ENCODE data around the gene LPIN1. TPM values are rescaled to one million over a fixed set of nuclear protein-coding genes. Genes with fewer than 3 reads are reported as not detected.

Gene LPIN1
- total and polyA plus RNA-seq, 2 experiments from 2014 or later, result 34.5 to 35.3 TPM

DNA sequence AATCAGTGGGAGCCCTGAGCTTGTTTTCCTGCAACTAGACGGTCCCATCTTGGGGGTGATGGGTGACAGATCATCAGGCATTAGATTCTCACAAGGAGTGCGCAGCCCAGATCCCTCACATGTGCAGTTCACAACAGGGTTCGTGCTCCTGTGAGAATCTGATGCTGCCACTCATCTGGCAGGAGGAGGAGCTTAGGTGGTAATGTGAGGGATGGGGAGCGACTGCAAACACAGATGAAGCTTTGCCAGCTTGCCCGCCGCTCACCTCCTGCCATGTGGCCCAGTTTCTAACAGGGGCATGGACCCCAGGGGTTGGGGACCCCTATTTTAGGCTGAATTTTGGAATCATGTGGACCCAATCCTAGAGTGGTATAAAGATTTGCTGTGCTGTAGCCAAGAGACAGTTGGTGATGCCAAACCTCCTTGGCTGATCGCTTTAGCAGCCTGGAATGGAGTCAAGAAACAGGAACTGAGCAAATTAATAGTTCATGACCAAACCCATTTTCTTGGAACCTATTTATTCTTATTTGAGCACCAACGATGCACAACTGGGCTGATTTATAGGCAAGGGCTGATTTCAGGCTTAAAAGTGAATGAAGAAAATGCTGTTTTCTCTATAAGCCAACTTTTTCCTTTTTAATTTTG is 25.7 kb downstream of the LPIN1 start:
- Histone ChIP-seq H3K27ac (no peak overlapping the region), H3K4me3 (no peak overlapping the region), H3K27me3 (no peaks in the 10 kb centered on the region), H3K9me3 (ENCODE audit: low read depth) (no peaks in the 10 kb centered on the region), H3K4me1 (ENCODE audit: insufficient read depth) (peaks cover 9% of the 10 kb centered on the region), H2AFZ (no peak overlapping the region), H3K79me2 (no peaks in the 10 kb centered on the region), H3K9me2 (replicated peaks; ENCODE audit: insufficient read depth) (no peaks in the 10 kb centered on the region), H4K20me1 (ENCODE audit: insufficient read depth, poor library complexity, severe bottlenecking) (no peaks in the 10 kb centered on the region), H3K36me3 (replicated peaks; ENCODE audit: insufficient read depth, low read depth) (no peaks in the 10 kb centered on the region), H3K4me2 (no peak overlapping the region)
- DNase-seq (ENCODE audit: low spot score), result no peak
- 93% methylated on average over 8 of the region's 8 CpGs for WGBS (ENCODE audit: low lambda C conversion rate, missing lambda C conversion rate)
- TF ChIP-seq EZH2phosphoT487 (IDR thresholded peaks at IDR 0.05; ENCODE audit: low read depth, severe bottlenecking, unreplicated experiment) (no peak), EZH2 (IDR thresholded peaks at IDR 0.05; ENCODE audit: borderline replicate concordance) (no peak)
- TF ChIP-seq, protein P1, sequence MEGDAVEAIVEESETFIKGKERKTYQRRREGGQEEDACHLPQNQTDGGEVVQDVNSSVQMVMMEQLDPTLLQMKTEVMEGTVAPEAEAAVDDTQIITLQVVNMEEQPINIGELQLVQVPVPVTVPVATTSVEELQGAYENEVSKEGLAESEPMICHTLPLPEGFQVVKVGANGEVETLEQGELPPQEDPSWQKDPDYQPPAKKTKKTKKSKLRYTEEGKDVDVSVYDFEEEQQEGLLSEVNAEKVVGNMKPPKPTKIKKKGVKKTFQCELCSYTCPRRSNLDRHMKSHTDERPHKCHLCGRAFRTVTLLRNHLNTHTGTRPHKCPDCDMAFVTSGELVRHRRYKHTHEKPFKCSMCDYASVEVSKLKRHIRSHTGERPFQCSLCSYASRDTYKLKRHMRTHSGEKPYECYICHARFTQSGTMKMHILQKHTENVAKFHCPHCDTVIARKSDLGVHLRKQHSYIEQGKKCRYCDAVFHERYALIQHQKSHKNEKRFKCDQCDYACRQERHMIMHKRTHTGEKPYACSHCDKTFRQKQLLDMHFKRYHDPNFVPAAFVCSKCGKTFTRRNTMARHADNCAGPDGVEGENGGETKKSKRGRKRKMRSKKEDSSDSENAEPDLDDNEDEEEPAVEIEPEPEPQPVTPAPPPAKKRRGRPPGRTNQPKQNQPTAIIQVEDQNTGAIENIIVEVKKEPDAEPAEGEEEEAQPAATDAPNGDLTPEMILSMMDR (IDR thresholded peaks at IDR 0.05; ENCODE audit: poor library complexity), result no peak

GRCh38 chr2:11773111-11773510 is 26.7 kb downstream of the LPIN1 start:
- H3K27me3 ChIP-seq, result no peaks in the 10 kb centered on the region
- H3K4me3 ChIP-seq, result no peak overlapping the region
- no peak overlapping the region for H3K27ac ChIP-seq
- H3K9me2 ChIP-seq (replicated peaks; ENCODE audit: insufficient read depth), result no peaks in the 10 kb centered on the region
- H3K79me2 ChIP-seq, result no peaks in the 10 kb centered on the region
- no peak for DNase-seq (ENCODE audit: low spot score)
- H3K4me2 ChIP-seq, result no peak overlapping the region
- 84% methylated on average over 10 of the region's 10 CpGs for WGBS (ENCODE audit: low lambda C conversion rate, missing lambda C conversion rate)
- H4K20me1 ChIP-seq (ENCODE audit: insufficient read depth, poor library complexity, severe bottlenecking), result no peaks in the 10 kb centered on the region
- H3K36me3 ChIP-seq (replicated peaks; ENCODE audit: insufficient read depth, low read depth), result no peaks in the 10 kb centered on the region
- TF ChIP-seq, protein P1 (IDR thresholded peaks at IDR 0.05; ENCODE audit: poor library complexity), result no peak
- no peak for TF ChIP-seq EZH2phosphoT487 (IDR thresholded peaks at IDR 0.05; ENCODE audit: low read depth, severe bottlenecking, unreplicated experiment)
- TF ChIP-seq EZH2 (IDR thresholded peaks at IDR 0.05; ENCODE audit: borderline replicate concordance), result no peak
- no peak overlapping the region for H2AFZ ChIP-seq
- H3K9me3 ChIP-seq (ENCODE audit: low read depth), result no peaks in the 10 kb centered on the region
- H3K4me1 ChIP-seq (ENCODE audit: insufficient read depth), result peaks cover 15% of the 10 kb centered on the region

DNA sequence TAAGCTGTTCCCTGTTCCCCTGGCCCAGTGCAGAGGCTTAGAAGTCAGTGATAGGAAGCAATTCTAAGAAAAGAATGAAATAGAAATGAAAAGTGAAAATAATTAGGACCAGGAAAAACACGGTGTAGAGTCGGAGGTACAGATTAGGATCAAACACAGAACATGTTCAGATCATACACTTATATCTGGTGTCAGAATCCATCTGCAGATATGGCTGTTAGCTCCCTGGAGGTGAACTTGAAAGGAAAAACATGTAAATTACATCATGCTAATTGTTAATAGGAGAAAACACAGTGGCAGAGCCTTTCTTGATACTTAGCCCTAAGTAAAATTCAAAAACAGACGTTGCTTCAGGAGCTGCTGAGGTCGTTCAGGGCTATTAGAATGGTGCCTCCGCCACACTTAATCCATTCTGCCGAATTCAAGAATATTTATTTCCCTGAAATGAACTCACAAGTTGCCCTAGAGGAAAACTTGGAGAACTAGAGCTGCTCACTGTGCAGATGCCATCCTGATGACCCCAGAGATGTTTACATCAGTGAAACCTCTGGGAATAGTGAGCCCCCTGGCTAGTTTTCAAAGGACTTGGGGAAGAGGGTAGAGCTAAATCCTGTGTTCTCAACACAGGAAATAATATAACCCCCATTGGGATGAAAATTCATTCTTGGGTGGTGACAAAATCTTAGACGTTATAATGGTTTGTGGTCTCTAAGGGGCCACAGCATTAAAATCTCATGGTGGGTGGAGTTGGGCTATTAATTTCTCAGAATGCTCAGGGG is 27.5 kb downstream of the LPIN1 start:
- no peak for DNase-seq (ENCODE audit: low spot score)
- Histone ChIP-seq H3K4me3 (no peak overlapping the region), H3K4me1 (ENCODE audit: insufficient read depth) (peaks cover 18% of the 10 kb centered on the region), H2AFZ (no peak overlapping the region), H3K27me3 (no peaks in the 10 kb centered on the region), H3K27ac (no peak overlapping the region), H3K36me3 (replicated peaks; ENCODE audit: insufficient read depth, low read depth) (no peaks in the 10 kb centered on the region), H3K9me3 (ENCODE audit: low read depth) (no peaks in the 10 kb centered on the region), H3K4me2 (no peak overlapping the region), H4K20me1 (ENCODE audit: insufficient read depth, poor library complexity, severe bottlenecking) (no peaks in the 10 kb centered on the region), H3K9me2 (replicated peaks; ENCODE audit: insufficient read depth) (no peaks in the 10 kb centered on the region), H3K79me2 (no peaks in the 10 kb centered on the region)
- no peak for TF ChIP-seq EZH2 (IDR thresholded peaks at IDR 0.05; ENCODE audit: borderline replicate concordance)
- WGBS (ENCODE audit: low lambda C conversion rate, missing lambda C conversion rate), result 70% methylated on average over 7 of the region's 7 CpGs

DNA sequence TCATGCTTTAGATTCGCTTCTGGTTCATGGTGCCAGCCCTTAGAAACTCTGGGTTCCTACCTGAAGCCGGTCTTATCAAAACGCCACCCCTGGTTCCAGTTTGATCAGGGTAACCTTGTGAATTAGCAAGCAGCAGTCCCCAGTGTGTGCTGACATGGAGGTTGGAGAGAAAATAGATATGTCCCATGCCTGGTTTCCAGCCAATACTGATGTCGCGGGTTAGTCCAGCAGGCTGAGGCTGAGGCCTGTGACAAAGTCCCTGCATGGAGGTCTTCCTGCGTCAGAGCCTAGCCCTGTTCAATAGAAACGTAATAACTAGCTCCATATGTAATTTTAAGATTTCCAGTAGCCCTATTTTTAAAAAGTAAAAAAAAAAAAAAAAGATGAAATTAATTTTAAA is 28.2 kb downstream of the LPIN1 start:
- Histone ChIP-seq H3K9me2 (replicated peaks; ENCODE audit: insufficient read depth) (no peaks in the 10 kb centered on the region), H2AFZ (no peak overlapping the region), H3K27me3 (no peaks in the 10 kb centered on the region), H3K79me2 (no peaks in the 10 kb centered on the region), H3K9me3 (ENCODE audit: low read depth) (no peaks in the 10 kb centered on the region), H4K20me1 (ENCODE audit: insufficient read depth, poor library complexity, severe bottlenecking) (no peaks in the 10 kb centered on the region), H3K27ac (no peak overlapping the region), H3K4me3 (no peak overlapping the region), H3K4me2 (no peak overlapping the region), H3K4me1 (ENCODE audit: insufficient read depth) (peaks cover 19% of the 10 kb centered on the region), H3K36me3 (replicated peaks; ENCODE audit: insufficient read depth, low read depth) (no peaks in the 10 kb centered on the region)
- TF ChIP-seq, protein P1 (IDR thresholded peaks at IDR 0.05; ENCODE audit: poor library complexity), result no peak
- no peak for TF ChIP-seq EZH2 (IDR thresholded peaks at IDR 0.05; ENCODE audit: borderline replicate concordance)
- TF ChIP-seq EZH2phosphoT487 (IDR thresholded peaks at IDR 0.05; ENCODE audit: low read depth, severe bottlenecking, unreplicated experiment), result no peak
- WGBS (ENCODE audit: low lambda C conversion rate, missing lambda C conversion rate), result 88% methylated on average over 7 of the region's 7 CpGs
- no peak for DNase-seq (ENCODE audit: low spot score)
